CD1c-positive myeloid dendritic cell (primary cell): ENCODE measurements around the gene PCDHGA1.

Experiments
- DNase-seq: peaks from one replicate; pipeline ENCODE4 v3.0.0-alpha.2; 2016; ENCODE audit errors: extremely low spot score

PCDHGA1 gene

GRCh38 chr5:141512911-141513626, 182.8 kb downstream of the PCDHGA1 start:
- DNase-seq: peak; percentile 40

- peak; percentile 78 for DNase-seq
Measured at GRCh38 chr5:141513627-141514329, 183.5 kb downstream of the PCDHGA1 start.

GRCh38 chr5:141514330-141515133, 184.2 kb downstream of the PCDHGA1 start:
- DNase-seq: no peak

GRCh38 chr5:141515141-141515540, 184.8 kb downstream of the PCDHGA1 start:
- no peak for DNase-seq

- no peak for DNase-seq
Measured at GRCh38 chr5:141515946-141516671, 185.8 kb downstream of the PCDHGA1 start.

GRCh38 chr5:141516672-141517025, 186.3 kb downstream of the PCDHGA1 start:
- DNase-seq: no peak

GRCh38 chr5:141517312-141517711, 187.0 kb downstream of the PCDHGA1 start:
- peak; percentile 52 for DNase-seq

GRCh38 chr5:141517880-141518617, 187.7 kb downstream of the PCDHGA1 start:
- no peak for DNase-seq

- DNase-seq: no peak
Measured at GRCh38 chr5:141518618-141519015, 188.3 kb downstream of the PCDHGA1 start.

GRCh38 chr5:141519605-141520565, 189.6 kb downstream of the PCDHGA1 start:
- DNase-seq: peak; percentile 76

GRCh38 chr5:141521244-141521781, 191.0 kb downstream of the PCDHGA1 start:
- DNase-seq: peak; percentile 87

GRCh38 chr5:141522301-141522700, 192.0 kb downstream of the PCDHGA1 start:
- no peak for DNase-seq

- DNase-seq: no peak
Measured at GRCh38 chr5:141523991-141524390, 193.7 kb downstream of the PCDHGA1 start.

- peak; percentile 84 for DNase-seq
Measured at GRCh38 chr5:141524604-141525597, 194.6 kb downstream of the PCDHGA1 start.

- no peak for DNase-seq
Measured at GRCh38 chr5:141525653-141526052, 195.3 kb downstream of the PCDHGA1 start.

- no peak for DNase-seq
Measured at GRCh38 chr5:141527426-141527825, 197.1 kb downstream of the PCDHGA1 start.

GRCh38 chr5:141528291-141528984, 198.1 kb downstream of the PCDHGA1 start:
- no peak for DNase-seq

GRCh38 chr5:141529002-141529401, 198.7 kb downstream of the PCDHGA1 start:
- no peak for DNase-seq
